G401 (cell line): ENCODE measurements around the gene GOLM1. TPM values are rescaled to one million over a fixed set of nuclear protein-coding genes. Genes with fewer than 3 reads are reported as not detected.
A peak's percentile ranks its signal among the peaks of the same experiment; 100 is the strongest.
"Not testable (repeated sequence)": the region's sequence is repeated elsewhere in the genome, so short reads cannot be mapped to it uniquely, and the experiment has no call there.

Source experiments
- DNase-seq: peaks from one replicate; pipeline ENCODE4 v3.0.0-alpha.2; 2015; ENCODE audit warnings: low spot score
- in situ Hi-C: cut with HindIII; loops from 2 replicates; pipeline ENCODE4 v1.10.0; 2016; ENCODE audit warnings: low sequenced_read_pairs, mixed read lengths
- total RNA-seq: library from RNA; depleted of rRNA; stranded (reverse); fragments of >200 nt; shearing (Covaris generic); gene quantifications from 2 replicates; pipeline ENCODE4 v1.2.3, GENCODE V29; 2014; rRNA removed

Gene GOLM1, protein sequence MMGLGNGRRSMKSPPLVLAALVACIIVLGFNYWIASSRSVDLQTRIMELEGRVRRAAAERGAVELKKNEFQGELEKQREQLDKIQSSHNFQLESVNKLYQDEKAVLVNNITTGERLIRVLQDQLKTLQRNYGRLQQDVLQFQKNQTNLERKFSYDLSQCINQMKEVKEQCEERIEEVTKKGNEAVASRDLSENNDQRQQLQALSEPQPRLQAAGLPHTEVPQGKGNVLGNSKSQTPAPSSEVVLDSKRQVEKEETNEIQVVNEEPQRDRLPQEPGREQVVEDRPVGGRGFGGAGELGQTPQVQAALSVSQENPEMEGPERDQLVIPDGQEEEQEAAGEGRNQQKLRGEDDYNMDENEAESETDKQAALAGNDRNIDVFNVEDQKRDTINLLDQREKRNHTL
- 39.9 and 41.8 TPM in 2 replicates for total RNA-seq

DNA sequence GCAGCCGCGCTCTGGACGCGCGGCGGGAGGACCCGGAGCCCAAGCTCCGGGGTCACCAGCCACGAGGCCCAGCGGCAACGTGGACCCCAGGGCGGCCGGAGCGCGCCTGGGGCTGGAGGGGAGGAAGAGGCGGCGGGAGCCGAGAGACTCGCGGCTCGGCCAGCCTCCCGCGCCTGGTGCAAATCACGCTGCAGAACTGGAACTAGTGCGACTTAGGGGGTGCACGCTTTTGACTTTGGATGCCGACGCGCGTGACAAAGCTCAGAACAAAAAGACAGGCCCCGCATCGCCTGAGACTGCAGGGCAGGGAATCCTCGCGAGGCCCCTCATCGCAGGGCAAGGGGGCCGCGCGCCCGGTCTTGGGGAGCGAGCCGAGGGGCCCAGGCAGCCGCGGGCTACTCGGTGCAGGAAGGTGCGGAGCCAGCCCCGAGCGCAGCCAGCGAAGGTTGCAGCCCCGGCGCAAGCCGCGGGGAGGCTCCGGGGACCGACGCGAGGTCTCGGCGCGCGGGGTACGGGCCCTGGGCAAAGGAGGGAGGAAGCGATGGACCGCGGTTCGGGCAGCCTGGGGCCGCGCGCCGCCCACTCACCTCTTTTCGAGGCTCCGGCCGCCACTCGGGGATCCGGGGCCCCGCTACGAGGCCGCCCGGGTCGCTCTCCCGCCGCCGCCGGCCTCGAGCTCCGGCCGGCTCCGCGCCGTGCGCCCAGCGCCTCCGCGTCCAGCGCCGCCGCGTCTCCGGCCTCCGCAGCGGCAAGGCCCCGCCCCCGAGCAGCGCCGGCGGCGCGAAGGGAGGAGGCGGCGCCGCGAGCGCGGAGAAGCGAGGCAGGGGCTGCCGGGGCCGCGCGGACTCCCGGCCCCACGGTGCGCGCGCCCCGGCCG is at the start of gene GOLM1:
Gene GOLM1 (minus strand): TSS at position 735 of the 877 bp plus-strand sequence. CDS start 20,238 bp downstream, outside the sequence.
- DNase-seq: peak; percentile 63
- in situ Hi-C loops: no loop called here

DNA sequence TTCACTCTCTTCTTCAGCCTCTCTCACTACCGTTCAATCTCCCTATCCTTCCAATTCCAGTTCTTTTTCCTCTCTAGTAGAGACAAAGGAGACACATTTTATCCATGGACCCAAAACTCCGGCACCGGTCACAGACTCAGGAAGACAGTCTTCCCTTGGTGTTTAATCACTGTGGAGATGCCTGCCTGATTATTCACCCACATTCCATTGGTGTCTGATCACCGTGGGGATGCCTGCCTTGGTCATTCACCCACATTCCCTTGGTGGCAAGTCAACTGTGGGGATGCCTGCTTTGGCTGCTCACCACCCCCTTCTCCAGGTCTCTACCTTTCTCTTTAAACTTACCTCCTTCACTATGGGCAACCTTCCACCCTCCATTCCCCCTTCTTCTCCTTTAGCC is 47.3 kb upstream of the GOLM1 start:
- in situ Hi-C loops, DNase-seq: not testable (repeated sequence)

DNA sequence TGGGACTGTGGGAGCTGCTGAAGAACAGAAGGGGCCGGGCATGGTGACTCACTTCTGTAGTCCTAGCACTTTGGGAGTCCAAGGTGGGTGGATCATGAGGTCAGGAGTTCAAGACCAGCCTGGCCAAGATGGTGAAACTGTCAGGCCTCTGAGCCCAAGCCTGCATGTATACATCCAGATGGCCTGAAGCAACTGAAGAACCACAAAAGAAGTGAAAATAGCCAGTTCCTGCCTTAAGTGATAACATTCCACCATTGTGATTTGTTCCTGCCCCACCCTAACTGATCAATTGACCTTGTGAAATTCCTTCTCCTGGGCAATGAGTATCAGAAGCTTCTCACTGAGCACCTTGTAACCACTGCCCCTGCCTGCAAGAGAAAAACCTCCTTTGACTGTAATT is 46.6 kb upstream of the GOLM1 start:
- DNase-seq, in situ Hi-C loops: not testable (repeated sequence)

DNA sequence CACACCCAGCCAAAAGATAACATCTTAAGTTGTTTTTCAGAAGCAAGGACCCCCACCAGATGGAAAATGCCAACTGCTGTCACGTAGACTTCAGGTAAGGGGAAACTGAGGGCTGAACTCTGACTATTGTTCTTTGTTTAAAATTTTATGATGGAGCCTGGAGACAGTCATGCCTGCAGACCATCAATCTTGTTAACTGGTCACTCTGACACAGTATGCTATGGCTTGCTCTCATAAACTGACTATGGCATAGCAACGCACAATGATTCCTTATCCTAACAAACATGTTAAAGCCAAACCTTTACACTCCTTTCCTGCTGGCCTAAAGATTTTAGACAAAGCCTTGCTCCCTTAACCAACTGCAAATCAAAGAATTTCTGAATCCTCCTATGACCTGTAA is 43.6 kb upstream of the GOLM1 start:
- DNase-seq: no peak
- in situ Hi-C loops: no loop called here

DNA sequence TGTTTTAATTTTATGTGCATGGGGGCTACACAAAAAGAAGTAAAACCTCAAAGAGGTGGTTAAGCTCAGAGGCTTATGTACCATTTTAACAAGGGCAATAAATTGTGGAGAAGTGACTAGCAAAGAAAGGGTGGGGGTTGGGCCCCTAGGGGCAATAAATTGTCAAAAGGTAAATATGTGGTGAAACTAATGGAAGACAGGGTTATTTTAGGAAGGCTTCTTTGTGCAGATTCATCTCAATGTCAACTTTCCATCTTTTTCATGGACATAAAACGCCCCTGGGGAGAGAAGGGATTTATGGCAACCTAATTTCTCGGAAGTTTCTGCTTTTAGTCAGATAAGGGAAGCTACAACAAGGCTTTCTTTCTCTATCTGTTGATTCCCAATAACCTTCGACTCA is 42.5 kb upstream of the GOLM1 start:
- DNase-seq: no peak
- in situ Hi-C loops: no loop called here

DNA sequence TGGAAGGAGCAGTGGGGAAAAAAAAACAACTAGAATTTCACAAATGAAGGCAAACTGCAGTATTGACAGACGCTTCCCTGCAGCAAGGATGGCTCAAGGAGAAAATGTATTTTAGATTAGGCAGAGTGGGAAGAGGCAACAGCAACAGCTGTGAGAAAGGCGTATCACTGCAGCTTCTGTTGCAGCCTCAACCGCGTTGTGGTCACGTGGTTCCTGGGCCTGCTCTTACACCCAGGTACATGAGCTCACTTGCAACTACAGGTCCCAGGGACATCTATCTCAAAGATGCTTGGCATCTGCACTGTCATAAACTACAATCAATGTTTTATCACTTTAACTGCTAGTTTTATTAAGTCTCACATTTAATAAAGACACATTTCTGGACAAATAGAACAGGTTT is 36.0 kb upstream of the GOLM1 start:
- DNase-seq: no peak
- in situ Hi-C loops: no loop called here

DNA sequence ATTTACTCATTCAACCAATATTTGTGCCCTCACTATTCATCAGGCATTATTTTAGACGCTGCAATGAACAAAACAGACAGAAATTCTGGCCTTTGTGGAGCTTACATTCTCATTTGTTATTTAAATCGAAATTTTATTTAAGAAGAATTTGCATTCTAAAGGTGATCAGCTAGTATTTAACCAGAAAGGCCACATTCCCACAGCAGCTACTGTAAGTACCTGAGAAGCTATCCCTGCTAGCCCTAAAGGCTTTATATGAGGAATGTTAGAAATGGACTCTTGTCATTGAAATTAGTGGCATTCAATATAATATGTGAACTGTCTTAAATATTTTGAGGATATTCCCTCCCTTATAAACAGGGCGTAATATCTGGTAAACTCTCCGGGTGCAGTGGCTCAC is 35.0 kb upstream of the GOLM1 start:
- in situ Hi-C loops: no loop called here
- DNase-seq: no peak

DNA sequence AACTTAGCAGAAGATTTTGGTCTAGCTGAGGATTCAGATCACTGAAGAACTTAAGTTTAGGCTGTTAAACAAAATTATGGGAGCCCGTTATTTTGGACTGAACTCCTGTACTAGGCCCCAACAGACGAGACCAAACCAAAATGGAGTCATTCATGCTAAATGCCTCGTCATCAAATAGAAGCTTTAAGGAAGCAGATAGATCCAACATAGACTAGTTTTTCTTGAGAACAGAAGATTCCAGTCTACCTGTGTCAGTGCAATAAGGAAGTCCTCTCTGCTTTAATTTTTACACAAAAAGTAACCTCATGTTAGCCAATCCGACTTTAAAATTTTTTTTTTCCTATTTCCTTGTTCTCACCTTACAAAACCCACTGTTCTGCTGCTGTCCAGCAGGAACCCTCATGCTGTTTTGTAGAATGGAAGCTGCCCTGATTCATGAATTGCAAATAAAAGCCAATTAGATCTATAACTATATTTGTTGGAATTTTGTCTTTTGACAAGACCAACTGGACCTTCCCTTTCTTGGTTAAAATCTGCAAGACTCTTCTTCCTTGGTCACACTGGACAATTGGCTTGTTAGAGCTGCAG is 29.0 kb upstream of the GOLM1 start:
- DNase-seq: no peak
- in situ Hi-C loops: no loop called here

DNA sequence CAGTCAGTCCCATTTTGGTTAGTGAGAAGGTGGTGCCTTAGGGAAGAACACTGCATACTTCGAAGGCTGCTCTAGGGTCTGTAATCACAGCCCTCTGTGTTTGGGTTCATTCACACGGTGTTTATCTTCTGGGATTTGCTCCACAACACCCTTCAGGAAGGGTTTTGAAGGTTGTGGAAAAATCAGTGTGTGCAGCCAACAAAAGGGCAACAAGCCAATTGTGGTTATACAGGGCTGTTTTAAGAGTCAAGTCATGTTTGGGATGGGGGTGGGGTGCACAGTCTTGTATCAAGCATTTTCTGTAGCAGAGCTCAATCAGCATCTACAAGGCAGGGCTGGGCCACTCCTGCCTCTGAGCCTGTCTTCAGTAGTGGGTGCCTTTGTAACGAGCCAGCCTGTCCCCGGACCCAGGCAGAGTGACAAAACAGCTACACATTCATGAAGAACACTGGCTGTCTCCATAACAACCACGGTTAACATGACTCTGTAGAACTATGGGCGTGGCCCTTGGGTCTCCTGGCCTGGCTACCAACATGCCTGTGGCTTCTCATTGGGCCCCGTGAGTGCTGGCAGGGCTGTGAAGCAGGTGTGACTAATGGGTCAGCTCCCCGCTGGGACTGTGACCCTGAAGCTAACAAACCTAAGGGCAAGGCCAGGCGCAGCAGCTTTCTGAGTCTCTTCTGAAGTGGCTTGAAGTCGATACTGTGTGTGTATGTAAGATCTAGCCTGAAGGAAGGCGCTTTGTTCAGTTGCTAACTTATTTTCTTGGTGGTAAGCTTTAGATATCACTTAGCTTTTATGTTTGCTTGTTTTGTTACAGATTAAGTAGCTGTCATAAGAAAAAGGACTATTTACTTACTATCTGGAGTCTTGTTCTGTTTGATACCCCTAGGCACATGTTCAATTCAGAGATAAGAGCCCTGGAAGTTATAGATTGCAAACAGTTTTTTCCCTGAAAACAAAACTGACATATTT is 27.9 kb upstream of the GOLM1 start:
- DNase-seq: peak; percentile 11
- in situ Hi-C loops: no loop called here

DNA sequence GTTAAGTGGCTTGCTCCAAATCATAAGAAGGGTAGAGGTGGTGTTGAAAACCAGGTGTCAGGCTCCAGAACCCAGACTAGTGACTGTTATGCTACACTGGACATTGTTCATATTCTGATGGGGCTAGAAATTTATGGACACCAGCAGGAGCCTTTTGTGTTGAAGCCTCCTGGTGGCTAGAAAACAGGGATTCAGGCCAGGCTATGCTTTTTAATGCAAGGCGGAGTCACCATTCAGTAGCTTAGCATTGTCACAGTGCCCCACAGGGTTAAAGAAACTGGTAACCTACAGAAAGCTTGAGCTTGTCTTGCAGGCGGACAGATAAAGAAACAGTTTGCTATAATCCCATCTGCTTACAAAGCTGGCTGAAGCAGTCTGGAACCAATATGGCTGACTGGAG is 23.0 kb upstream of the GOLM1 start:
- in situ Hi-C loops: no loop called here
- no peak for DNase-seq

DNA sequence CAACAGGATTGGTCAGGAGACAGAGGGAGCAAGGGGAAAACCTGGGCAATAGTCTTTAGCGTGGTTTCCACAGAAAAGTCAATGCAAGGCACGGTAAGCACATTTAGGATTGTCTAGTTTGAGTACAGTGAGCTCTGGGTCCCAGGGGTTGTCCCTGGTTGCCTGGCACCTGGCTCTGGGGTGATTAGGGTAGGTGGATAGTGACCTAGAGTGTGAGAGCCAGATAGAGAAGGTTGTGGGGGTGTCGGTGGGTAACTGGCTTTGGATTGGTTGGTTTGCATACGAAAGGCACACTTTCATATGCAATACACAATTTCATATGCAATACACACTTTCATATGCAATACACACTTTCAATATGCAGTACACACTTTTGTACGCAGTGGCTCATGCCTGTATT is 20.1 kb upstream of the GOLM1 start:
- in situ Hi-C loops: no loop called here
- no peak for DNase-seq

DNA sequence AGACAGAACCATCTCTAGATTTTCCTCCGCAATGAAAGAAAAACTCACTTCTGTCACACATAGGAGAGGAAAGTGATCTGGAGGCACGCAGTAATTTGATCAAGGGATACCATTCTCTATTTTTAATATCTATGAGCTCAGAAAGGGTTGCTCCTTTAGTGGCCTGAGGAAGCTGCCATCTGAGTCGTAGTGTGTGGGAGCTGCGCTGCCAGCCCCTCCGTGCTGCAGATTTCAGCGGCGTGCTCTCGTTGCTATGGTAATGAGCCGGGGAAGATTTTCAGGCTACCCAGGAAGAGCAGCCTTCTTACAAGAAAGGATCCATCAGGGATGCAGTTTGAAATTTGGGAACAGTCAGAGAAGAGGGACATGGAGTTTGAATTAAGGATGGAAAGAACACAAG is 17.1 kb upstream of the GOLM1 start:
- in situ Hi-C loops: no loop called here
- DNase-seq: no peak

DNA sequence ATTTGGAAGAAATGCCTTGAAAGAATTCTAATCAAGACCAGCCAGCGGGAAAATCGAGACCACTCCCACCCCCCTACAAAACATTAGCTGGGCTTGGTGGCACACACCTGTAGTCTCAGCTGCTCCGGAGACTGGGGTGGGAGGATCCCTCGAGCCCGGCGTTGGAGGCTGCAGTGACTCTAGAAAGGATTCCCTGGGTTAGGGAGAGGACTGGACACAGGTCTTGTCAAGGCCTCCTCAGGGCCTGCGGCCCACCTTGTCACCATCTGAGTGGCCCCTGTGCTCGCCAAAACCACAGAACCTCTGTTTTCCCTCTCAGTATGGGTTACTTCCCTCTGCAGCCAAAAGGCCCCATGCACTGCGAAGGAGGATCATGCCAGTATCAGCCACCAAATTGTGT is 16.5 kb upstream of the GOLM1 start:
- no peak for DNase-seq
- in situ Hi-C loops: no loop called here

DNA sequence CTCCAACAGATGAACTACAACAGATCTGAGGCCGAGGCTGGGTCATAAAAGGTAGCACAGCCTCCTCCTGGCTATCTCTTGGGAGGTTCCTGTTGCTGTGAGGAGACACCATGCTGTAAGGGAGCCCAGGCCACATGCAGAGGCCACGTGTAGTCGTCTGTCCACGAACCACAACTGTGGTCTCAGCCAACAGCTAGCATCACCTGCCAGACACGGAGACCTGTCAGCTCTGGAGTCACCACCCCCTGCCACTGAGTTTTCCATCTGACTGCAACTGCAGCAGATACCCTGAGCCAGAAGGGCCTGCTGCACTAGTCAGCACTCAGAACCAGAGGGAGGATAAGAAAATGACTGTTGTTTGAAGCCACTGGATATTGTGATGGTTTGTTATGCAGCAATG is 12.7 kb upstream of the GOLM1 start:
- in situ Hi-C loops: no loop called here

DNA sequence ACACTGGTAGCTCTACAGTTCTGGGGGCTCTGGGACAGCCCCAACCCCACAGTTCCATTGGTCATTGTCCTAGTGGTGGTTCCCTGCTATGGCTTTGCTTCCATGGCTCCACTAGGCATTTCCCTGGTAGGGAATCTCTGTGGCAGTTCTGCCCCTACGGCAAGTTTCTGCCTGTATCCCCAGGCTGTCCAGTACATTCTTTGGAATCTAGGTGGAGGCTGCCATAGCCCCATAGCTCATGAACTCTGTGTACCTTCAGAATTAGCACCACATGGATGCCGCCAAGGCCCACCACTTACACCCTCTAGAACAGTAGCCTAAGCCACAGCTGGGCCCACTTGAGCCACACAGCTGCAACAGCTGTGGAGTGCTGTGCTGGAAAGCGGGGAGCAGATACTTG is 3.3 kb upstream of the GOLM1 start:
- in situ Hi-C loops: no loop called here
- no peak for DNase-seq

More for the DNA sequence above, 12.7 kb upstream of the GOLM1 start:
- no peak for DNase-seq

DNA sequence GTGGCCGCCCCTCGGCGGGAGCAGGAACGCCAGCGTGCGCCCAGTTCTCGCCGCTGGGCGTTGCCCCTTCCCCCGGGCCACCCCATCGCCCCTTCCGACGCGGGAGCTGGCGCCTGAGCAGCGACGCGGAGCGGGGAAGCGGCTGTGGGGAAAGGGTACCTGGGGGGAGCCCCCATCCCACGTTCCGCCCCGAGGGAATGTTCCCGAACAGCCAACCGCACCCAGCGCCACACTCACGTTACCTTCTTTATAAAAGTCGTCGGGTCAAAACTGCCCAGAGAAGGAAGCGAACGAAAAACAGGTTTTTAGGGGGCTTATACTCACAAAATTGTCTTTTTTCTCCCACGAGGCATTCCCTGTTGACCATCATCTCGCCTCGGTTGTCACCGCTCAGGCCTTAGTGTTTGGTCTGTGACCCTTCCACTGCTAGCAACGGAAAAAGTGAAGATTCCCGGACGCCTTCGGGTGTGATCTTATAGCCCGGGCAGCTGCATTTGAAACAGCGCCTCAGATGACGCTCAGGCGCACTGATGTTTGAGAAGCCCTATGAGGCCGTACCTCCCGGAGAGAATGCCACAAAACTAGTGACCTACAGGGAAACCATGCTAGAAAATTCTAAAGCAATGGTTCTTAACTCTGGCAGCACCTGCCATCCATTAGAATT is 475 bp upstream of the GOLM1 start:
- in situ Hi-C loops: no loop called here
- DNase-seq: peak; percentile 44

DNA sequence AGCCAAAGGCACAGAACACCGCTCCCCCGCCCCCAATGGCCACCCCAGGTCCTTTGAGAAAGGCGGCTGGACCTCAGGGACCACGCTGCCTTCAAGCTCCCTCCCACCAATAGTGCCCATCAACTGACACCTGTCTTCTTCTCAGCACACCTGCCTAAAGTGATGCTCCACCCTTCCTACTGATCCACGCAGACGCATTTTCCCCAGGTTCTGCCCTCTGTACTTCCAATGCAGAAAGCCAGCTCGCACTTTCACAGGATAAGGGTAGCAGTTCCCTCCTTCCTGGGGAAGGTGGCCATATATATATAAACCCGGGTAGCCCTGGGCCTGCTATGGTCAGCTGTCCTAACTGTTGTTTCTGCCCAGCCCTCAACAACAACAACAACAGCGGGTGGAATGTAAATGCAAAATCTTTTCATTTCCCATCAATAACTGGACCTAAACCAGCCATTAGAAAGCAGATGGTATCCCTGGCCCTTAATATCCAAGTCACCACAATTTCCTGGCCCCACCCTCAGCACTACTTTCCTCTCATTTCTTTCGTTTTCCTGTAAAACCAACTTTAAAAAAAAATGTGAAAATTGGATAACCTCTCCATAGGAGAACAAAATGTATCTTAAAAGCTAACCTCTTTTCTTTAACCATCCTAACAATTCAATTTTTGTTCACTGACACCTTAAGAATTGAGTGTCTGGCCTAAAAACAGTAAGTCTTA is 1.7 kb downstream of the GOLM1 start:
- no peak for DNase-seq
- in situ Hi-C loops: no loop called here

DNA sequence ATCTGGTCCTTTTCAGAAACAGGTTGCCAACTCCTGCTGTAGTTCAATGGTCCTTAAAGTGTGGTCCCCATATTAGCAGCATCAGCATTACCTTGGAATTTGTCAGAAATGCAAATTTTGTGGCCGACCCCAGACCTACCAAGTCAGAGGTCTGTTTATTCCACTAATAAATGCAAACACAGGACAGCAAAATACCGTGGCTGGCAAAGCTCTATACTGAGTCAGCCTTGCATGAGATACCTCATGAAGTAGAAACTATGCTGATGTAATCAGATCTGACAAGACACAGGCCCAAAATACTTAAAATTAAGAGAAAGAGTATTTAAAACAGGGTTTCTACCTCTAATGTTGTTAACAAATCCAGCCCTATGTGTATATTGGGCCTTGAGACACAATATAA is 3.0 kb downstream of the GOLM1 start:
- no peak for DNase-seq

More for the DNA sequence above, 3.0 kb downstream of the GOLM1 start:
- in situ Hi-C loops: no loop called here
